ENCODE measurements around the gene CLNK. TPM values are rescaled to one million over a fixed set of nuclear protein-coding genes. Genes with fewer than 3 reads are reported as not detected.

CLNK gene
- total and polyA plus RNA-seq, 4 donors: under 0.01 to 0.01 (median under 0.01) TPM; not detected in 1

DNA sequence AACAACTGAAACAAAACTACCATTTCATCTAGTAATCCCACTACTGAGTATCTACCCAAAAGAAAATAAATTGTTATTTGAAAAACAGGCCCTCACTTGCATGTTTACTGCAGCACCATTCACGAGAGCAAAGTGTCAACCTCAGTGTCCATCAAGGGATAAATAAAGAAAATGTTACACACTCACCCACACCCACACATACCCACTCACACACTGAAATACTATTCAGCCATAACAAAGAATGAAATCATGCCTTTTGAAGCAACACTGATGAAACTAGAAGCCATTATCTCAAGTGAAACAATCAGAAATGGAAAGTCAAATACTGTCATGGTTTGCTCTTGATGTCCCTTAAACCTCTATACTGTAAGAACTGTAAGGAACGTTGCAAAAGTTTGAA is 44.8 kb upstream of the CLNK start:
- Histone ChIP-seq H3K27me3 (ENCODE audit: control insufficient read depth in 4 of 4, insufficient read depth in 4 of 4, low read length in 3 of 4) (no peaks in the 10 kb centered on the region), H3K9me3 (ENCODE audit: control insufficient read depth in 4 of 4, low read length in 3 of 4) (no peaks in the 10 kb centered on the region), H3K4me3 (ENCODE audit: low read depth in 1 of 3, low read length in 3 of 3) (no peak overlapping the region), H3K27ac (ENCODE audit: low read depth in 1 of 2, low read length in 2 of 2) (no peak overlapping the region), H3K36me3 (ENCODE audit: control insufficient read depth in 4 of 4, insufficient read depth in 3 of 4, low read depth in 1 of 4, low read length in 3 of 4) (no peaks in the 10 kb centered on the region), H3K9ac (ENCODE audit: low read depth in 1 of 2, low read length in 2 of 2) (no peak overlapping the region), H3K4me1 (ENCODE audit: control insufficient read depth in 4 of 4, insufficient read depth in 4 of 4, low read length in 3 of 4) (no peaks in the 10 kb centered on the region)
- TF ChIP-seq NR2F2 (IDR thresholded peaks at IDR 0.05): no peak
- no peak for DNase-seq (ENCODE audit: low spot score)
- WGBS: 61% methylated on average over 2 of the region's 2 CpGs

- 66% methylated on average over 4 of the region's 4 CpGs for WGBS
- no peak for DNase-seq (ENCODE audit: low spot score)
- H3K4me3 ChIP-seq (ENCODE audit: low read depth in 1 of 3, low read length in 3 of 3): no peak overlapping the region
- no peak overlapping the region for H3K27ac ChIP-seq (ENCODE audit: low read depth in 1 of 2, low read length in 2 of 2)
- no peaks in the 10 kb centered on the region for H3K36me3 ChIP-seq (ENCODE audit: control insufficient read depth in 4 of 4, insufficient read depth in 3 of 4, low read depth in 1 of 4, low read length in 3 of 4)
- TF ChIP-seq, protein P1, sequence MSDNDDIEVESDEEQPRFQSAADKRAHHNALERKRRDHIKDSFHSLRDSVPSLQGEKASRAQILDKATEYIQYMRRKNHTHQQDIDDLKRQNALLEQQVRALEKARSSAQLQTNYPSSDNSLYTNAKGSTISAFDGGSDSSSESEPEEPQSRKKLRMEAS (IDR thresholded peaks at IDR 0.05): no peak
- TF ChIP-seq REST (IDR thresholded peaks at IDR 0.05) (no peak), EGR1 (IDR thresholded peaks at IDR 0.05; ENCODE audit: low read depth in 2 of 2) (no peak), ZBTB33 (IDR thresholded peaks at IDR 0.05) (no peak), SP1 (IDR thresholded peaks at IDR 0.05) (no peak), NR2F2 (IDR thresholded peaks at IDR 0.05) (no peak), HNF4A (conservative IDR thresholded peaks at IDR 0.05) (no peak), RXRA (IDR thresholded peaks at IDR 0.05) (no peak), FOXA2 (IDR thresholded peaks at IDR 0.05) (no peak), RAD21 (IDR thresholded peaks at IDR 0.05) (no peak), JUND (IDR thresholded peaks at IDR 0.05) (no peak), TAF1 (conservative IDR thresholded peaks at IDR 0.05) (no peak), GABPA (IDR thresholded peaks at IDR 0.05 in 1 of 2, conservative IDR thresholded peaks at IDR 0.05 in 1 of 2) (no peak), YY1 (IDR thresholded peaks at IDR 0.05) (no peak), HNF4G (IDR thresholded peaks at IDR 0.05) (no peak), FOXA1 (IDR thresholded peaks at IDR 0.05) (no peak)
- TF ChIP-seq, protein P2, sequence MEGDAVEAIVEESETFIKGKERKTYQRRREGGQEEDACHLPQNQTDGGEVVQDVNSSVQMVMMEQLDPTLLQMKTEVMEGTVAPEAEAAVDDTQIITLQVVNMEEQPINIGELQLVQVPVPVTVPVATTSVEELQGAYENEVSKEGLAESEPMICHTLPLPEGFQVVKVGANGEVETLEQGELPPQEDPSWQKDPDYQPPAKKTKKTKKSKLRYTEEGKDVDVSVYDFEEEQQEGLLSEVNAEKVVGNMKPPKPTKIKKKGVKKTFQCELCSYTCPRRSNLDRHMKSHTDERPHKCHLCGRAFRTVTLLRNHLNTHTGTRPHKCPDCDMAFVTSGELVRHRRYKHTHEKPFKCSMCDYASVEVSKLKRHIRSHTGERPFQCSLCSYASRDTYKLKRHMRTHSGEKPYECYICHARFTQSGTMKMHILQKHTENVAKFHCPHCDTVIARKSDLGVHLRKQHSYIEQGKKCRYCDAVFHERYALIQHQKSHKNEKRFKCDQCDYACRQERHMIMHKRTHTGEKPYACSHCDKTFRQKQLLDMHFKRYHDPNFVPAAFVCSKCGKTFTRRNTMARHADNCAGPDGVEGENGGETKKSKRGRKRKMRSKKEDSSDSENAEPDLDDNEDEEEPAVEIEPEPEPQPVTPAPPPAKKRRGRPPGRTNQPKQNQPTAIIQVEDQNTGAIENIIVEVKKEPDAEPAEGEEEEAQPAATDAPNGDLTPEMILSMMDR (IDR thresholded peaks at IDR 0.05; ENCODE audit: low read depth, low read length, missing input control): no peak
- TF ChIP-seq, protein P3, sequence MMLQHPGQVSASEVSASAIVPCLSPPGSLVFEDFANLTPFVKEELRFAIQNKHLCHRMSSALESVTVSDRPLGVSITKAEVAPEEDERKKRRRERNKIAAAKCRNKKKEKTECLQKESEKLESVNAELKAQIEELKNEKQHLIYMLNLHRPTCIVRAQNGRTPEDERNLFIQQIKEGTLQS (IDR thresholded peaks at IDR 0.05): no peak
- no peaks in the 10 kb centered on the region for H3K27me3 ChIP-seq (ENCODE audit: control insufficient read depth in 4 of 4, insufficient read depth in 4 of 4, low read length in 3 of 4)
- no peaks in the 10 kb centered on the region for H3K9me3 ChIP-seq (ENCODE audit: control insufficient read depth in 4 of 4, low read length in 3 of 4)
- H3K4me1 ChIP-seq (ENCODE audit: control insufficient read depth in 4 of 4, insufficient read depth in 4 of 4, low read length in 3 of 4): no peaks in the 10 kb centered on the region
- no peak overlapping the region for H3K9ac ChIP-seq (ENCODE audit: low read depth in 1 of 2, low read length in 2 of 2)
Measured at GRCh38 chr4:10728016-10728415, 43.4 kb upstream of the CLNK start.
